ENCODE data around the gene GEMIN4.

Gene GEMIN4

DNA sequence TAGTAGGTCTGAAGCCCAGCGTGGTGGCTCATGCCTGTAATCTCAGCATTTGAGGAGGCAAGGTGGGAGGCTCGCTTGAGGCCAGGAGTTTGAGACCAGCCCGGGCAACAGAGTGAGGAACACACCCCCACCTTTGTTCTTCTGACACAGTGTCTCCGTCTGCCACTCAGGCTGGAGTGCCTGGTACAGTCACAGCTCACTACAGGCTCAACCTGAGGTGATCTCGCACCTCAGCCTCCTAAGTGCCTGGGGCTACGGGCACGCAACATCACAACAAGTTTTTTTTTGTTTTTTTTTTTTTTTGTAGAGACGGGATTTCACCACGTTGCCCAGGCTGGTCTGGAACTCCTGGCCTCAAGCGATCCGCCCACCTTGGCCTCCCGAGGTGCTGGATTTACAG lies 26.3 kb downstream of the GEMIN4 start:
- ChIA-PET POLR2A (interaction anchor here (0.5 kb wide), 1 partner anchor 10 kb away, joined by 3 read pairs; no protein-coding TSS in a partner anchor), CTCF (no interaction called here)
- Histone ChIP-seq H3K9me3 (ENCODE audit: control insufficient read depth, insufficient read depth, low read depth, low read length) (no peaks in the 10 kb centered on the region), H3K4me3 (ENCODE audit: low read depth, low read length) (no peak overlapping the region), H3K27ac (ENCODE audit: extremely low read depth, low read depth, low read length) (no peak overlapping the region), H3K4me1 (ENCODE audit: control insufficient read depth, insufficient read depth, low read length) (no peaks in the 10 kb centered on the region), H3K36me3 (ENCODE audit: control insufficient read depth in 2 of 2, insufficient read depth in 1 of 2, low read length in 2 of 2) (no peaks in the 10 kb centered on the region; a peak in 1 of 3 replicates)
- peak; percentile 24; the same call in 1 of the 2 replicates for TF ChIP-seq SP7 (tag by site-specific recombination; IDR thresholded peaks at IDR 0.05)
- peak; percentile 35 for TF ChIP-seq ZFHX2 (tag by site-specific recombination; conservative IDR thresholded peaks at IDR 0.05)
- no peak for TF ChIP-seq ZNF530 (tag by site-specific recombination; IDR thresholded peaks at IDR 0.05; ENCODE audit: low read depth)

DNA sequence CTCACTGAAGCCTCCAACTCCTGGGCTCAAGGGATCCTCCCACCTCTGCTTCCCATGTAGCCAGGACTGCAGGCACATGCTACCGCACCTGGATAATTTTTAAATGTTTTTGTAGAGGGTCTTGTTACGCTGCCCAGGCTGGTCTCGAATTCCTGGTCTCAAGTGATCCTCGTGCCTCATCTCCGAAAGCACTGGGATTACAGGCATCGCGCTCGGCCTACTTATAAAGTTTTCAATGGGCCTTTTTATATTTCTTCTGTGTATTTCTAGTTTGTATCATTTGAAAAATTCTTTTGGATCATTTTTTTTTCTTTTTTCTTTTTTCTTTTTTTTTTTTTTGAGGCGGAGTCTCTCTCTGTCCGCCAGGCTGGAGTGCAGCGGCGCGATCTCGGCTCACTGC lies 27.0 kb downstream of the GEMIN4 start:
- Histone ChIP-seq H3K4me1 (ENCODE audit: control insufficient read depth, insufficient read depth, low read length) (no peaks in the 10 kb centered on the region), H3K36me3 (ENCODE audit: control insufficient read depth in 2 of 2, insufficient read depth in 1 of 2, low read length in 2 of 2) (no peaks in the 10 kb centered on the region; a peak in 1 of 3 replicates), H3K27ac (ENCODE audit: extremely low read depth, low read depth, low read length) (no peak overlapping the region), H3K9me3 (ENCODE audit: control insufficient read depth, insufficient read depth, low read depth, low read length) (no peaks in the 10 kb centered on the region), H3K4me3 (ENCODE audit: low read depth, low read length) (no peak overlapping the region)
- TF ChIP-seq, protein P1, sequence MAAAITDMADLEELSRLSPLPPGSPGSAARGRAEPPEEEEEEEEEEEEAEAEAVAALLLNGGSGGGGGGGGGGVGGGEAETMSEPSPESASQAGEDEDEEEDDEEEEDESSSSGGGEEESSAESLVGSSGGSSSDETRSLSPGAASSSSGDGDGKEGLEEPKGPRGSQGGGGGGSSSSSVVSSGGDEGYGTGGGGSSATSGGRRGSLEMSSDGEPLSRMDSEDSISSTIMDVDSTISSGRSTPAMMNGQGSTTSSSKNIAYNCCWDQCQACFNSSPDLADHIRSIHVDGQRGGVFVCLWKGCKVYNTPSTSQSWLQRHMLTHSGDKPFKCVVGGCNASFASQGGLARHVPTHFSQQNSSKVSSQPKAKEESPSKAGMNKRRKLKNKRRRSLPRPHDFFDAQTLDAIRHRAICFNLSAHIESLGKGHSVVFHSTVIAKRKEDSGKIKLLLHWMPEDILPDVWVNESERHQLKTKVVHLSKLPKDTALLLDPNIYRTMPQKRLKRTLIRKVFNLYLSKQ (tag by site-specific recombination; IDR thresholded peaks at IDR 0.05; ENCODE audit: borderline replicate concordance): no peak
- TF ChIP-seq, protein P2, sequence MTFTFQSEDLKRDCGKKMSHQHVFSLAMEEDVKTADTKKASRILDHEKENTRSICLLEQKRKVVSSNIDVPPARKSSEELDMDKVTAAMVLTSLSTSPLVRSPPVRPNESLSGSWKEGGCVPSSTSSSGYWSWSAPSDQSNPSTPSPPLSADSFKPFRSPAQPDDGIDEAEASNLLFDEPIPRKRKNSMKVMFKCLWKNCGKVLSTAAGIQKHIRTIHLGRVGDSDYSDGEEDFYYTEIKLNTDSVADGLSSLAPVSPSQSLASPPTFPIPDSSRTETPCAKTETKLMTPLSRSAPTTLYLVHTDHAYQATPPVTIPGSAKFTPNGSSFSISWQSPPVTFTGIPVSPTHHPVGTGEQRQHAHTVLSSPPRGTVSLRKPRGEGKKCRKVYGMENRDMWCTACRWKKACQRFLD (tag by site-specific recombination; IDR thresholded peaks at IDR 0.05): no peak
- TF ChIP-seq ZNF664 (tag by site-specific recombination; IDR thresholded peaks at IDR 0.05): no peak
- TF ChIP-seq EGR2 (tag by site-specific recombination; IDR thresholded peaks at IDR 0.05; ENCODE audit: low read depth): no peak
- peak; percentile 31 for TF ChIP-seq SETDB1 (IDR thresholded peaks at IDR 0.05; ENCODE audit: insufficient read length, low read length)
- ChIA-PET CTCF (no interaction called here), POLR2A (no interaction called here)

DNA sequence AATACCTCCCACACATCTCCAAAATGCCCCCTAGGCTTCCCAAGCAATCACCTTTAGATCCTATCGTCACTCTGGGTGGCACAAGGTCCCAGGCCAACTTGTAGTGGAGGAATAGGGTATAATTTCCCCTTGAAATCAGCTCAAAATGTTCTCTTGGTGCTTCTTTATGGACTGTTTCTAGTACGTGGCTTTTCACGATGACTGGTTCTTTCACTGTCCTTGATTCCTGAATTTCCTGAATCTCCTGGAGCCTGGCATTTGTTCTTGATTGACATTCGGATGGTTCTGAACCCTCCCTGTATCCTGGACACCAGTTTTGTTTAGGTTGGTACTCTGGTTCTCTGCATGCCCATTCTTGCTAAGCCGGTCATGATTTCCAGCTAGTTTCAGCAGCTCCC lies 30.5 kb downstream of the GEMIN4 start:
- Histone ChIP-seq H3K4me1 (ENCODE audit: control insufficient read depth, insufficient read depth, low read length) (peaks cover 4% of the 10 kb centered on the region; the same call in 1 of the 2 replicates), H3K4me3 (ENCODE audit: low read depth, low read length) (no peak overlapping the region), H3K27ac (ENCODE audit: extremely low read depth, low read depth, low read length) (no peak overlapping the region), H3K9me3 (ENCODE audit: control insufficient read depth, insufficient read depth, low read depth, low read length) (no peaks in the 10 kb centered on the region), H3K36me3 (ENCODE audit: control insufficient read depth in 2 of 2, insufficient read depth in 1 of 2, low read length in 2 of 2) (peaks cover 0 to 3% of the 10 kb centered on the region in 2 experiments)
- ChIA-PET POLR2A (interaction anchor here (1.4 kb wide), 1 partner anchor 30 kb away, joined by 3 read pairs; no protein-coding TSS in a partner anchor), CTCF (interaction anchor here (0.5 to 1.3 kb wide), 4 partner anchors 21 to 309 kb away, joined by 3 to 4 read pairs (median 3); partner anchors contain the start of gene TIMM22)
- TF ChIP-seq ZNF837 (tag by site-specific recombination; IDR thresholded peaks at IDR 0.05) (no peak), GLIS1 (tag by site-specific recombination; IDR thresholded peaks at IDR 0.05) (0 out of 2 replicates have a peak, but pooled peaks have one; percentile 19), SALL2 (tag by site-specific recombination; IDR thresholded peaks at IDR 0.05; ENCODE audit: borderline replicate concordance) (no peak), ZNF629 (tag by site-specific recombination; IDR thresholded peaks at IDR 0.05) (no peak), ZNF16 (tag by site-specific recombination; IDR thresholded peaks at IDR 0.05; ENCODE audit: low read depth) (no peak), ZBTB17 (tag by site-specific recombination; IDR thresholded peaks at IDR 0.05) (peak; percentile 85), ZNF366 (tag by site-specific recombination; conservative IDR thresholded peaks at IDR 0.05) (no peak), MZF1 (tag by site-specific recombination; IDR thresholded peaks at IDR 0.05; ENCODE audit: borderline replicate concordance) (no peak), ZBTB48 (tag by site-specific recombination; IDR thresholded peaks at IDR 0.05) (no peak), OVOL3 (tag by site-specific recombination; IDR thresholded peaks at IDR 0.05) (no peak), RBAK (tag by site-specific recombination; IDR thresholded peaks at IDR 0.05) (no peak)
